ENCODE measurements around the gene MUC6. TPM values are rescaled to one million over a fixed set of nuclear protein-coding genes. Genes with fewer than 3 reads are reported as not detected.

Gene MUC6
- total RNA-seq, 1 donor from 2014 or later, result not detected

- H3K27ac ChIP-seq, result no peak overlapping the region
- DNase-seq (no peak), ATAC-seq (no peak)
- H3K9me3 ChIP-seq, result no peaks in the 10 kb centered on the region
- H3K4me1 ChIP-seq, result peaks cover 6% of the 10 kb centered on the region
- no peak for TF ChIP-seq CTCF (IDR thresholded peaks at IDR 0.05)
- H3K27me3 ChIP-seq, result no peaks in the 10 kb centered on the region
- no peak overlapping the region for H3K4me3 ChIP-seq
- intact Hi-C loops (cut with DNase I), result no loop called here
- H3K36me3 ChIP-seq, result peaks cover 75% of the 10 kb centered on the region
Observed at GRCh38 chr11:990101-990500, 46.4 kb downstream of the MUC6 start.

- Histone ChIP-seq H3K9me3 (no peaks in the 10 kb centered on the region), H3K36me3 (peaks cover 79% of the 10 kb centered on the region), H3K4me1 (peaks cover 6% of the 10 kb centered on the region), H3K27me3 (no peaks in the 10 kb centered on the region), H3K27ac (no peak overlapping the region), H3K4me3 (no peak overlapping the region)
- ATAC-seq (no peak), DNase-seq (no peak)
- no peak for TF ChIP-seq CTCF (IDR thresholded peaks at IDR 0.05)
- intact Hi-C loops (cut with DNase I), result no loop called here
Observed at GRCh38 chr11:987671-988070, 48.8 kb downstream of the MUC6 start.

- peaks cover 6% of the 10 kb centered on the region for H3K4me1 ChIP-seq
- H3K27me3 ChIP-seq, result no peaks in the 10 kb centered on the region
- DNase-seq (no peak), ATAC-seq (no peak)
- H3K36me3 ChIP-seq, result peaks cover 79% of the 10 kb centered on the region
- no peak overlapping the region for H3K4me3 ChIP-seq
- no peak for TF ChIP-seq CTCF (IDR thresholded peaks at IDR 0.05)
- intact Hi-C loops (cut with DNase I), result no loop called here
- H3K27ac ChIP-seq, result no peak overlapping the region
- H3K9me3 ChIP-seq, result no peaks in the 10 kb centered on the region
Observed at GRCh38 chr11:986952-987305, 49.6 kb downstream of the MUC6 start.

- Histone ChIP-seq H3K36me3 (peaks cover 82% of the 10 kb centered on the region), H3K9me3 (no peaks in the 10 kb centered on the region), H3K4me1 (peaks cover 6% of the 10 kb centered on the region), H3K27ac (no peak overlapping the region), H3K27me3 (no peaks in the 10 kb centered on the region), H3K4me3 (no peak overlapping the region)
- TF ChIP-seq CTCF (IDR thresholded peaks at IDR 0.05), result no peak
- ATAC-seq, result peak; percentile 90
- peak; percentile 90 for DNase-seq
- intact Hi-C loops (cut with DNase I), result no loop called here
Observed at GRCh38 chr11:986270-986951, 50.1 kb downstream of the MUC6 start.

GRCh38 chr11:985848-986247 lies 50.7 kb downstream of the MUC6 start:
- TF ChIP-seq CTCF (IDR thresholded peaks at IDR 0.05), result no peak
- Histone ChIP-seq H3K4me1 (peaks cover 6% of the 10 kb centered on the region), H3K27ac (no peak overlapping the region), H3K9me3 (no peaks in the 10 kb centered on the region), H3K36me3 (peaks cover 88% of the 10 kb centered on the region), H3K27me3 (no peaks in the 10 kb centered on the region), H3K4me3 (no peak overlapping the region)
- no peak for ATAC-seq
- DNase-seq, result no peak
- intact Hi-C loops (cut with DNase I), result no loop called here

GRCh38 chr11:985406-985805 lies 51.1 kb downstream of the MUC6 start:
- DNase-seq (peak; percentile 79), ATAC-seq (peak; percentile 74)
- no peak for TF ChIP-seq CTCF (IDR thresholded peaks at IDR 0.05)
- H3K9me3 ChIP-seq, result no peaks in the 10 kb centered on the region
- peaks cover 6% of the 10 kb centered on the region for H3K4me1 ChIP-seq
- H3K36me3 ChIP-seq, result peaks cover 90% of the 10 kb centered on the region
- no peak overlapping the region for H3K27ac ChIP-seq
- H3K4me3 ChIP-seq, result no peak overlapping the region
- intact Hi-C loops (cut with DNase I), result no loop called here
- H3K27me3 ChIP-seq, result no peaks in the 10 kb centered on the region
